ENCODE measurements around the gene SYNJ1. TPM values are rescaled to one million over a fixed set of nuclear protein-coding genes. Genes with fewer than 3 reads are reported as not detected.

SYNJ1 gene
- total and polyA plus RNA-seq, 2 of the 13 experiments (the other 11 are each of a cell fraction or from before 2014, with no cell fraction given) = 2.0 to 2.7 TPM

GRCh38 chr21:32592929-32593502 is 134.8 kb downstream of the SYNJ1 start (continued):
- TF ChIP-seq STAT5B (CRISPR knock-in tag; IDR thresholded peaks at IDR 0.05) = no peak
- TF ChIP-seq SMAD9 (CRISPR knock-in tag; IDR thresholded peaks at IDR 0.05) = no peak
- no peak for TF ChIP-seq ZBTB44 (CRISPR knock-in tag; IDR thresholded peaks at IDR 0.05)
- TF ChIP-seq BATF2 (CRISPR knock-in tag; IDR thresholded peaks at IDR 0.05) = no peak
- TF ChIP-seq HES4 (CRISPR knock-in tag; IDR thresholded peaks at IDR 0.05; ENCODE audit: borderline replicate concordance) = no peak
- TF ChIP-seq ZNF276 (CRISPR knock-in tag; IDR thresholded peaks at IDR 0.05; ENCODE audit: low read depth) = no peak; the same call in 1 of the 2 replicates
- TF ChIP-seq RARA (CRISPR knock-in tag; IDR thresholded peaks at IDR 0.05) = peak; percentile 100
- peak; percentile 37; the same call in 1 of the 2 replicates for TF ChIP-seq NRL (CRISPR knock-in tag; IDR thresholded peaks at IDR 0.05; ENCODE audit: borderline replicate concordance)
- no peak for TF ChIP-seq ZNF780A (CRISPR knock-in tag; IDR thresholded peaks at IDR 0.05)
- TF ChIP-seq TRAFD1 (CRISPR knock-in tag; IDR thresholded peaks at IDR 0.05; ENCODE audit: borderline replicate concordance) = 0 out of 2 replicates have a peak, but pooled peaks have one; percentile 79
- TF ChIP-seq FIP1L1 (IDR thresholded peaks at IDR 0.05; ENCODE audit: borderline replicate concordance, insufficient read depth, low read depth, low read length) = no peak
- no peak for TF ChIP-seq ZC3H4 (CRISPR knock-in tag; IDR thresholded peaks at IDR 0.05; ENCODE audit: borderline replicate concordance)
- peak; percentile 54; the same call in 1 of the 2 replicates for TF ChIP-seq NCOA1 (CRISPR knock-in tag; IDR thresholded peaks at IDR 0.05)
- TF ChIP-seq, protein P1, sequence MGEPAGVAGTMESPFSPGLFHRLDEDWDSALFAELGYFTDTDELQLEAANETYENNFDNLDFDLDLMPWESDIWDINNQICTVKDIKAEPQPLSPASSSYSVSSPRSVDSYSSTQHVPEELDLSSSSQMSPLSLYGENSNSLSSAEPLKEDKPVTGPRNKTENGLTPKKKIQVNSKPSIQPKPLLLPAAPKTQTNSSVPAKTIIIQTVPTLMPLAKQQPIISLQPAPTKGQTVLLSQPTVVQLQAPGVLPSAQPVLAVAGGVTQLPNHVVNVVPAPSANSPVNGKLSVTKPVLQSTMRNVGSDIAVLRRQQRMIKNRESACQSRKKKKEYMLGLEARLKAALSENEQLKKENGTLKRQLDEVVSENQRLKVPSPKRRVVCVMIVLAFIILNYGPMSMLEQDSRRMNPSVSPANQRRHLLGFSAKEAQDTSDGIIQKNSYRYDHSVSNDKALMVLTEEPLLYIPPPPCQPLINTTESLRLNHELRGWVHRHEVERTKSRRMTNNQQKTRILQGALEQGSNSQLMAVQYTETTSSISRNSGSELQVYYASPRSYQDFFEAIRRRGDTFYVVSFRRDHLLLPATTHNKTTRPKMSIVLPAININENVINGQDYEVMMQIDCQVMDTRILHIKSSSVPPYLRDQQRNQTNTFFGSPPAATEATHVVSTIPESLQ (CRISPR knock-in tag; conservative IDR thresholded peaks at IDR 0.05) = no peak
- TF ChIP-seq POLR2AphosphoS2 (IDR thresholded peaks at IDR 0.05; ENCODE audit: low read depth, low read length) = no peak
- TF ChIP-seq, protein P2, sequence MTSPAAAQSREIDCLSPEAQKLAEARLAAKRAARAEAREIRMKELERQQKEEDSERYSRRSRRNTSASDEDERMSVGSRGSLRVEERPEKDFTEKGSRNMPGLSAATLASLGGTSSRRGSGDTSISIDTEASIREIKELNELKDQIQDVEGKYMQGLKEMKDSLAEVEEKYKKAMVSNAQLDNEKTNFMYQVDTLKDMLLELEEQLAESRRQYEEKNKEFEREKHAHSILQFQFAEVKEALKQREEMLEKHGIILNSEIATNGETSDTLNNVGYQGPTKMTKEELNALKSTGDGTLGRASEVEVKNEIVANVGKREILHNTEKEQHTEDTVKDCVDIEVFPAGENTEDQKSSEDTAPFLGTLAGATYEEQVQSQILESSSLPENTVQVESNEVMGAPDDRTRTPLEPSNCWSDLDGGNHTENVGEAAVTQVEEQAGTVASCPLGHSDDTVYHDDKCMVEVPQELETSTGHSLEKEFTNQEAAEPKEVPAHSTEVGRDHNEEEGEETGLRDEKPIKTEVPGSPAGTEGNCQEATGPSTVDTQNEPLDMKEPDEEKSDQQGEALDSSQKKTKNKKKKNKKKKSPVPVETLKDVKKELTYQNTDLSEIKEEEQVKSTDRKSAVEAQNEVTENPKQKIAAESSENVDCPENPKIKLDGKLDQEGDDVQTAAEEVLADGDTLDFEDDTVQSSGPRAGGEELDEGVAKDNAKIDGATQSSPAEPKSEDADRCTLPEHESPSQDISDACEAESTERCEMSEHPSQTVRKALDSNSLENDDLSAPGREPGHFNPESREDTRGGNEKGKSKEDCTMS (CRISPR knock-in tag; conservative IDR thresholded peaks at IDR 0.05) = no peak
- TF ChIP-seq MZF1 (CRISPR knock-in tag; IDR thresholded peaks at IDR 0.05; ENCODE audit: borderline replicate concordance) = no peak
